Erythroblast (primary cell): ENCODE measurements around the gene S100A7.

Experiments
- GATA1 ChIP-seq: IDR thresholded peaks from 2 replicates; pipeline ENCODE4 v1.6.1; 2011; ENCODE audit warnings: low read depth, mild to moderate bottlenecking, control low read depth, low read length, moderate library complexity
- POLR2A ChIP-seq: IDR thresholded peaks from 2 replicates; pipeline ENCODE4 v1.6.1; 2011; ENCODE audit warnings: mild to moderate bottlenecking, low read length

GRCh38 chr1:153459655-153460054 lies 796 bp downstream of the S100A7 start:
- TF ChIP-seq POLR2A (no peak), GATA1 (no peak)
